Sigmoid colon (tissue), 7 donors: ENCODE results near the gene MIEF1. TPM values are rescaled to one million over a fixed set of nuclear protein-coding genes. Genes with fewer than 3 reads are reported as not detected.

ENCODE experiments used
- DNase-seq: peaks from one replicate; pipeline ENCODE4 v3.0.0-alpha.2; 2019
- H3K27ac ChIP-seq, 4 donors: fragments of 200-600 bp; sonication (generic); one replicate each; pipeline ENCODE4 v1.5.1; 2016 to 2019; ENCODE audit warnings: mild to moderate bottlenecking in 1 of 4
- H3K27me3 ChIP-seq, 3 donors: fragments of 200-600 bp; sonication (generic); one replicate each; pipeline ENCODE4 v1.5.1; 2019; ENCODE audit warnings: mild to moderate bottlenecking in 1 of 3
- H3K36me3 ChIP-seq, 4 donors: fragments of 200-600 bp; sonication (generic); one replicate each; pipeline ENCODE4 v1.5.1; 2016 to 2019
- H3K4me1 ChIP-seq, 4 donors: fragments of 200-600 bp; sonication (generic); one replicate each; pipeline ENCODE4 v1.5.1; 2017 to 2019
- H3K4me3 ChIP-seq, 4 donors: fragments of 200-600 bp; sonication (generic); one replicate each; pipeline ENCODE4 v1.5.1; 2017 to 2019; ENCODE audit warnings: mild to moderate bottlenecking in 2 of 4, moderate library complexity in 1 of 4
- H3K9me3 ChIP-seq, 4 donors: fragments of 200-600 bp in 3 of 4; sonication (generic) in 3 of 4; one replicate each; pipeline versions ENCODE4 v1.5.1 to v1.6.1; 2013 to 2019
- CTCF ChIP-seq, 4 experiments: fragments of 450-650 bp in 3 of 4; fragments of 200-600 bp in 1 of 4; IDR thresholded peaks; one replicate each; pipeline ENCODE4 v1.5.1; 2016 to 2019; ENCODE audit warnings: antibody characterized with exemption in 4 of 4, mild to moderate bottlenecking in 3 of 4, moderate library complexity in 2 of 4
- EP300 ChIP-seq, 4 donors: sonication (generic); formaldehyde crosslinking; IDR thresholded peaks; one replicate each; pipeline ENCODE4 v1.6.1; 2017; ENCODE audit warnings: antibody characterized with exemption in 4 of 4
- POLR2A ChIP-seq, 2 donors: fragments of 450-650 bp; IDR thresholded peaks; one replicate each; pipeline ENCODE4 v1.6.1; 2016; ENCODE audit warnings: antibody characterized with exemption in 2 of 2, mild to moderate bottlenecking in 2 of 2, moderate library complexity in 2 of 2
- POLR2AphosphoS5 ChIP-seq, 4 donors: sonication (generic); formaldehyde crosslinking; IDR thresholded peaks; one replicate each; pipeline ENCODE4 v1.6.1; 2017; ENCODE audit warnings: antibody characterized with exemption in 4 of 4
- WGBS, 2 donors: extraction: QIAGEN DNeasy Blood & Tissue Kit; methylation state at CpG; one replicate each; pipeline ENCODE4 v1.1.7; 2013; 5-methylcytosine and 5-hydroxymethylcytosine counted together
- intact Hi-C: fragments of 100-400 bp; cut with DNase I; formaldehyde crosslinking; loops from one replicate; pipeline ENCODE4 v1.15.1; 2023
- polyA plus RNA-seq, 3 donors: library from polyadenylated mRNA; stranded (reverse); fragments of 200-250 nt; gene quantifications; one replicate each; pipeline ENCODE4 v1.2.3, GENCODE V29; 2013
- total RNA-seq, 4 donors: library from RNA; depleted of rRNA; stranded (reverse); fragments of >200 nt; gene quantifications; one replicate each; pipeline ENCODE4 v1.1.0, GENCODE V29; 2016
- donor health status: healthy with polysubstance abuse.
- donor health status: Bipolar disorder and iron deficiency.
- donor health status: healthy.

Gene MIEF1
- total and polyA plus RNA-seq, 7 donors: 9.0 to 25.4 (median 14.2) TPM

GRCh38 chr22:39545386-39546365 lies 43.6 kb downstream of the MIEF1 start:
- Histone ChIP-seq H3K9me3 (no peaks in the 10 kb centered on the region), H3K27me3 (peaks cover 0 to 41% (median 4%) of the 10 kb centered on the region in 3 donors), H3K4me3 (no peak overlapping the region), H3K4me1 (peaks cover 0 to 7% (median 2%) of the 10 kb centered on the region in 4 donors), H3K36me3 (no peaks in the 10 kb centered on the region), H3K27ac (no peak overlapping the region)
- 27 to 32% methylated on average over 39 of the region's 39 CpGs for WGBS, 2 donors
- intact Hi-C loops: no loop called here
- no peak for TF ChIP-seq POLR2A (IDR thresholded peaks at IDR 0.05)
- TF ChIP-seq POLR2AphosphoS5 (IDR thresholded peaks at IDR 0.05): no peak
- no peak for TF ChIP-seq EP300 (IDR thresholded peaks at IDR 0.05)
- TF ChIP-seq CTCF (IDR thresholded peaks at IDR 0.05): no peak
- no peak for DNase-seq

- WGBS, 2 donors: 42 to 62% methylated on average over 5 of the region's 5 CpGs
- Histone ChIP-seq H3K4me3 (no peak overlapping the region), H3K9me3 (no peaks in the 10 kb centered on the region), H3K27ac (no peak overlapping the region), H3K27me3 (peaks cover 0 to 44% (median 4%) of the 10 kb centered on the region in 3 donors), H3K4me1 (peaks cover 0 to 7% (median 2%) of the 10 kb centered on the region in 4 donors), H3K36me3 (no peaks in the 10 kb centered on the region)
- TF ChIP-seq EP300 (IDR thresholded peaks at IDR 0.05) (no peak), POLR2A (IDR thresholded peaks at IDR 0.05) (no peak), CTCF (IDR thresholded peaks at IDR 0.05) (no peak), POLR2AphosphoS5 (IDR thresholded peaks at IDR 0.05) (no peak)
- intact Hi-C loops: no loop called here
- no peak for DNase-seq
Measured at GRCh38 chr22:39546889-39547586, 44.9 kb downstream of the MIEF1 start.

- no peaks in the 10 kb centered on the region for H3K9me3 ChIP-seq
- peaks cover 0 to 7% (median 2%) of the 10 kb centered on the region in 4 donors for H3K4me1 ChIP-seq
- H3K36me3 ChIP-seq: no peaks in the 10 kb centered on the region
- TF ChIP-seq EP300 (IDR thresholded peaks at IDR 0.05) (no peak), CTCF (IDR thresholded peaks at IDR 0.05) (no peak), POLR2A (IDR thresholded peaks at IDR 0.05) (no peak), POLR2AphosphoS5 (IDR thresholded peaks at IDR 0.05) (no peak)
- no peak for DNase-seq
- intact Hi-C loops: no loop called here
- no peak overlapping the region for H3K27ac ChIP-seq
- H3K4me3 ChIP-seq: no peak overlapping the region
- 38 to 50% methylated on average over 2 of the region's 2 CpGs for WGBS, 2 donors
- H3K27me3 ChIP-seq: peaks cover 0 to 48% (median 9%) of the 10 kb centered on the region in 3 donors
Measured at GRCh38 chr22:39547587-39547947, 45.5 kb downstream of the MIEF1 start.

- Histone ChIP-seq H3K4me3 (no peak overlapping the region), H3K27ac (no peak overlapping the region), H3K36me3 (no peaks in the 10 kb centered on the region), H3K27me3 (peaks cover 16 to 60% (median 27%) of the 10 kb centered on the region in 3 donors), H3K4me1 (peaks cover 0 to 13% (median 10%) of the 10 kb centered on the region in 4 donors), H3K9me3 (no peaks in the 10 kb centered on the region)
- intact Hi-C loops: no loop called here
- 80 to 96% methylated on average over 3 of the region's 3 CpGs for WGBS, 2 donors
- DNase-seq: no peak
- TF ChIP-seq CTCF (IDR thresholded peaks at IDR 0.05) (no peak), POLR2AphosphoS5 (IDR thresholded peaks at IDR 0.05) (no peak)
Measured at GRCh38 chr22:39553429-39553828, 51.3 kb downstream of the MIEF1 start.
